Epithelial cell of umbilical artery (primary cell): ENCODE results near the gene LDLR. TPM values are rescaled to one million over a fixed set of nuclear protein-coding genes. Genes with fewer than 3 reads are reported as not detected.

Experiments used
- total RNA-seq: library from RNA; depleted of rRNA; stranded (reverse); fragments of >200 nt; gene quantifications from 2 replicates; pipeline ENCODE4 v1.2.3, GENCODE V29; 2014

LDLR gene
- total RNA-seq: 84.1 and 97.1 TPM in 2 replicates

DNA sequence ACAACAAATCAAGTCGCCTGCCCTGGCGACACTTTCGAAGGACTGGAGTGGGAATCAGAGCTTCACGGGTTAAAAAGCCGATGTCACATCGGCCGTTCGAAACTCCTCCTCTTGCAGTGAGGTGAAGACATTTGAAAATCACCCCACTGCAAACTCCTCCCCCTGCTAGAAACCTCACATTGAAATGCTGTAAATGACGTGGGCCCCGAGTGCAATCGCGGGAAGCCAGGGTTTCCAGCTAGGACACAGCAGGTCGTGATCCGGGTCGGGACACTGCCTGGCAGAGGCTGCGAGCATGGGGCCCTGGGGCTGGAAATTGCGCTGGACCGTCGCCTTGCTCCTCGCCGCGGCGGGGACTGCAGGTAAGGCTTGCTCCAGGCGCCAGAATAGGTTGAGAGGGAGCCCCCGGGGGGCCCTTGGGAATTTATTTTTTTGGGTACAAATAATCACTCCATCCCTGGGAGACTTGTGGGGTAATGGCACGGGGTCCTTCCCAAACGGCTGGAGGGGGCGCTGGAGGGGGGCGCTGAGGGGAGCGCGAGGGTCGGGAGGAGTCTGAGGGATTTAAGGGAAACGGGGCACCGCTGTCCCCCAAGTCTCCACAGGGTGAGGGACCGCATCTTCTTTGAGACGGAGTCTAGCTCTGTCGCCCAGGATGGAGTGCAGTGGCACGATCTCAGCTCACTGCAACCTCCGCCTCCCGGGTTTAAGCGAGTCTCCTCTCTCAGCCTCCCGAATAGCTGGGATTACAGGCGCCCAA is at the start of gene LDLR:
Gene LDLR (plus strand): TSS at position 210 of the 760 bp plus-strand sequence. CDS start 86 bp downstream, at position 296.

DNA sequence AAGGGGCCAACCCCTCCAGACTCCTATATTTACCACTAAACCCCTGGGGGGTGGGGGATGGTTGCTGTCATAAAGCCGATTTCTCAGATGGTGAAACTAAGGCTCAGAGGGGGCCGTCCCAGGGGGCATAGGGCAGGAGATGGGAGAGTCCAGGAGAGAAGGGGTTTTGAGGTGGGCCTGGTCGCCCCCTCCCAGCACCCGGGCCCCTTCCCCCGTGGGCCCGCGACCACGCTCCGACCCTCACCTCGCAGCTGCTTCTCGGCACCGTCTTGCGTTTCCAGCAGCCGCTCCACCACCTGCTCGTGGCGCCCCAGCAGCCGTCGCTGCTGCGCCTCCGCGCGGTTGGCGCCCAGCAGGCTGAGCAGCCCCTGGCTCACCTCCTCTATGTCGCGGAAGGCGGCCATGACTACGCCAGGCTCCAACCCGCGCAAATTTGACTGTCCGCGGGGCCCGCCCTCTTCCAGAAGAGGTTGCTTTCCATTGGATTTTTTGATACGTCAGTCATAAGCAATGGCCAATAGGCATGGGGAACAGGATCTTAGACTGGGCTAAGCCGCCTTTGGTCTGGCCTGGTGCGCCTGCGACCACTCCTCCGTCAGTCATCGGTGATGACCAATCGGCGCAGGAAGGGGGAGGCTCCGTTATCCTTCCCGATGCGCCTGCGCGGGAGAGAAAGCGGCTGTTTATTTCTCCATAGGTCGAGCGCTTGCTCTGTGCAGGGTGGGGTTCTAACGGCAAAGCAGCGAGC is 66.3 kb downstream of the LDLR start, which contains the start of gene SPC24:
Gene SPC24 (minus strand): TSS at position 410 of the 748 bp plus-strand sequence. CDS start 6 bp downstream, at position 404.

Other genes with a start within 250 kb of the LDLR start
- gene C19orf38, start 241.0 kb upstream of the LDLR start, total RNA-seq: under 0.01 and 0.76 TPM in 2 replicates
- gene CARM1, start 217.9 kb upstream of the LDLR start, total RNA-seq: 20.5 and 22.7 TPM in 2 replicates
- gene YIPF2, start 160.8 kb upstream of the LDLR start, total RNA-seq: 87.7 and 91.5 TPM in 2 replicates
- 36.2 and 38.7 TPM in 2 replicates for gene TIMM29, start 160.7 kb upstream of the LDLR start, total RNA-seq
- 49.2 and 60.1 TPM in 2 replicates for gene SMARCA4, start 128.4 kb upstream of the LDLR start, total RNA-seq
- gene SPC24, start 66.3 kb downstream of the LDLR start, total RNA-seq: 70.5 and 117 TPM in 2 replicates
- 59.4 and 74.8 TPM in 2 replicates for gene KANK2, start 108.1 kb downstream of the LDLR start, total RNA-seq
- not detected in 2 replicates for gene ANGPTL8, start 150.2 kb downstream of the LDLR start, total RNA-seq
- 39.8 and 71.5 TPM in 2 replicates for gene DOCK6, start 173.1 kb downstream of the LDLR start, total RNA-seq
- not detected in 2 replicates for gene TSPAN16, start 206.7 kb downstream of the LDLR start, total RNA-seq